ENCODE measurements around the gene TMUB1.

Gene TMUB1

GRCh38 chr7:151083071-151083823, at the start of gene TMUB1:
TSS of gene TMUB1 (minus strand) at chr7:151083493. CDS start at chr7:151082563, 930 bp downstream.
- H4K20me1 ChIP-seq (ENCODE audit: insufficient read depth, low read length): no peaks in the 10 kb centered on the region
- H3K4me1 ChIP-seq (ENCODE audit: low read length): peaks cover 53% of the 10 kb centered on the region
- H3K27me3 ChIP-seq (ENCODE audit: low read depth, low read length): no peaks in the 10 kb centered on the region
- peak within 1 kb of the TSS; percentile 88 for H3K4me2 ChIP-seq (ENCODE audit: low read length)
- peak within 1 kb of the TSS; percentile 74 for H3K27ac ChIP-seq (ENCODE audit: low read length)
- peaks cover 4% of the 10 kb centered on the region for H3K36me3 ChIP-seq (replicated peaks; ENCODE audit: low read depth, low read length)
- H3K4me3 ChIP-seq (ENCODE audit: low read length): peak within 1 kb of the TSS; percentile 93
- H3K9ac ChIP-seq (ENCODE audit: low read length): peak within 1 kb of the TSS; percentile 89
- TF ChIP-seq CTCF (IDR thresholded peaks at IDR 0.05; ENCODE audit: low read depth, low read length) (no peak), EZH2phosphoT487 (IDR thresholded peaks at IDR 0.05; ENCODE audit: low read depth) (no peak)
- H2AFZ ChIP-seq (ENCODE audit: low read depth, low read length): peak within 1 kb of the TSS; percentile 54; the same call in 1 of the 2 replicates
- peaks cover 59% of the 10 kb centered on the region for H3K79me2 ChIP-seq (ENCODE audit: low read length)
- no peaks in the 10 kb centered on the region for H3K9me3 ChIP-seq (ENCODE audit: insufficient read depth, low read length)

- Histone ChIP-seq H3K27ac (ENCODE audit: low read length) (no peak overlapping the region), H2AFZ (ENCODE audit: low read depth, low read length) (no peak overlapping the region), H3K79me2 (ENCODE audit: low read length) (no peaks in the 10 kb centered on the region), H3K4me2 (ENCODE audit: low read length) (no peak overlapping the region), H3K4me3 (ENCODE audit: low read length) (no peak overlapping the region), H3K36me3 (replicated peaks; ENCODE audit: low read depth, low read length) (no peaks in the 10 kb centered on the region), H3K9me3 (ENCODE audit: insufficient read depth, low read length) (no peaks in the 10 kb centered on the region), H3K27me3 (ENCODE audit: low read depth, low read length) (no peaks in the 10 kb centered on the region), H3K4me1 (ENCODE audit: low read length) (no peaks in the 10 kb centered on the region), H4K20me1 (ENCODE audit: insufficient read depth, low read length) (no peaks in the 10 kb centered on the region; the same call in 1 of the 2 replicates), H3K9ac (ENCODE audit: low read length) (no peak overlapping the region)
- no peak for TF ChIP-seq EZH2phosphoT487 (IDR thresholded peaks at IDR 0.05; ENCODE audit: low read depth)
- TF ChIP-seq CTCF (IDR thresholded peaks at IDR 0.05; ENCODE audit: low read depth, low read length): no peak
Observed at GRCh38 chr7:151132461-151133205, 49.3 kb upstream of the TMUB1 start.

GRCh38 chr7:151131592-151132293, 48.5 kb upstream of the TMUB1 start:
- peaks cover 4% of the 10 kb centered on the region; the same call in 1 of the 2 replicates for H4K20me1 ChIP-seq (ENCODE audit: insufficient read depth, low read length)
- H3K4me2 ChIP-seq (ENCODE audit: low read length): no peak overlapping the region
- no peak overlapping the region for H3K4me3 ChIP-seq (ENCODE audit: low read length)
- H3K9ac ChIP-seq (ENCODE audit: low read length): no peak overlapping the region
- H3K9me3 ChIP-seq (ENCODE audit: insufficient read depth, low read length): no peaks in the 10 kb centered on the region
- TF ChIP-seq CTCF (IDR thresholded peaks at IDR 0.05; ENCODE audit: low read depth, low read length) (no peak), EZH2phosphoT487 (IDR thresholded peaks at IDR 0.05; ENCODE audit: low read depth) (no peak)
- H2AFZ ChIP-seq (ENCODE audit: low read depth, low read length): no peak overlapping the region
- H3K27ac ChIP-seq (ENCODE audit: low read length): no peak overlapping the region
- H3K27me3 ChIP-seq (ENCODE audit: low read depth, low read length): no peaks in the 10 kb centered on the region
- H3K36me3 ChIP-seq (replicated peaks; ENCODE audit: low read depth, low read length): no peaks in the 10 kb centered on the region
- no peaks in the 10 kb centered on the region for H3K79me2 ChIP-seq (ENCODE audit: low read length)
- no peaks in the 10 kb centered on the region for H3K4me1 ChIP-seq (ENCODE audit: low read length)

- H4K20me1 ChIP-seq (ENCODE audit: insufficient read depth, low read length): peaks cover 4% of the 10 kb centered on the region; the same call in 1 of the 2 replicates
- H3K36me3 ChIP-seq (replicated peaks; ENCODE audit: low read depth, low read length): no peaks in the 10 kb centered on the region
Observed at GRCh38 chr7:151131224-151131591, 47.9 kb upstream of the TMUB1 start.

More at GRCh38 chr7:151131224-151131591, 47.9 kb upstream of the TMUB1 start:
- no peaks in the 10 kb centered on the region for H3K9me3 ChIP-seq (ENCODE audit: insufficient read depth, low read length)
- H3K79me2 ChIP-seq (ENCODE audit: low read length): no peaks in the 10 kb centered on the region
- TF ChIP-seq CTCF (IDR thresholded peaks at IDR 0.05; ENCODE audit: low read depth, low read length): no peak
- TF ChIP-seq EZH2phosphoT487 (IDR thresholded peaks at IDR 0.05; ENCODE audit: low read depth): no peak
- no peak overlapping the region for H3K4me3 ChIP-seq (ENCODE audit: low read length)
- H3K9ac ChIP-seq (ENCODE audit: low read length): no peak overlapping the region
- H3K27ac ChIP-seq (ENCODE audit: low read length): no peak overlapping the region
- no peaks in the 10 kb centered on the region for H3K27me3 ChIP-seq (ENCODE audit: low read depth, low read length)
- no peak overlapping the region for H2AFZ ChIP-seq (ENCODE audit: low read depth, low read length)
- no peak overlapping the region for H3K4me2 ChIP-seq (ENCODE audit: low read length)
- no peaks in the 10 kb centered on the region for H3K4me1 ChIP-seq (ENCODE audit: low read length)

Data from OCI-LY3 (cell line).